GM21528 (cell line): ENCODE data around the gene PRLHR.

Source experiments
- ATAC-seq: cut with Tn5 transposase; IDR thresholded peaks from one replicate; pipeline ENCODE4 v1.9.1; 2021; ENCODE audit warnings: mild to moderate bottlenecking, moderate library complexity; ENCODE audit not compliant: unreplicated experiment, low FRiP score

PRLHR gene

DNA sequence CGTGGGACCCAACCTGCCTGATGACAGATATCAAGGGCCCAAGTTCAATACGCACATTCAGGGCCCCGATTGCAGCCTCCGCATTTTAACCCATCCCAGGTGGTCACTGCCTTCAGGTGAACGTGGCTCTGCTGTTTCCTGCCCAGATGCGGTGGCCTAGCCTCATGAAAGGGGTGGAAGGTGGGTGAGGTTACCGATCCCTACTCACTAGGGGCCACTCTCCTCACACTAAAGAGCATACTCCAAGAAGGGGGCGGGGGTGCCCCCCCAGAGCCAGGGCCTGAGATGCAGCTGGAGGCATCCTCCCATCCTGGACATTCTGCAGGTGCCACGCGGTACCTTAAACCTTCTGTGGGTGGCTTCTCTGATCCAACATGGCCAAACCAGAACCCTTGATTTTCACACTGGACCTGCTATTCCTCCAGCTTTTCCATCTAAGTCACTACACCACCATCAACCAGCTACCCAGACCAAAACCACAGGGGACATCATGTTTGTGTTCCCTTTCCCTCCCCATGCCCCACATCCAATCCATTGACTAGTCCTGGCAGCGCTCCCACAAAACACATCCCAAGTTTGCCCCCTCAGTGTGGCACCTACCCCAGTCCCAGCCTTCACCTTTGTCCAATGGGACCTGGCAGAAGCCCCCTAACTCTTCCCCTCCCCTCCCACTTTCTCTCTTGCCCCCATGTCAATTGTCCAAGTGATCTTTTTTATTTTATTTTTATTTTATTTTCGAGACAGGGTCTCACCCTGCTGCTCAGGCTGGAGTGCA, 30.0 kb downstream of the PRLHR start:
- ATAC-seq, result no peak

DNA sequence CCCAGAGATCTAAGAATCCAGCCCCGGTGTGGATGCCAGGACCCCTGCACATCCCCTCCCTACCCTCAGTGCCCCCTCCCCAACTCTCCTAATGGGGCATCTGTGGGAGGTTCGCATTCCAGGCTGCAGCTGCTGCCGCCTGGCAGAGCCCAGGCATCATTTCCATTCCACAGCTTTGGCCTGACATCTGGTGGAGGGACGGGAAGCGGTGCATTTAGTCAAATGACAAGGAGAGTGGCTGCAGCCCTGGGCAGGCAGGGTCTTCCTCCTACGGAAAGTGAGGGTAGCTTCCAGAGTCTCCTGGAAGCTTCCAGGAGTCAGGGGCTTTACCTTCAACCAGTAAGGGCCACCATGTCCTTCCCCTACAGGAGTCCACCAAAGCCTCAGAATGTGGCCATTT, 30.8 kb downstream of the PRLHR start:
- ATAC-seq, result no peak

GRCh38 chr10:118564114-118564513, 31.3 kb downstream of the PRLHR start:
- no peak for ATAC-seq

- no peak for ATAC-seq
These were observed 32.0 kb downstream of the PRLHR start for GRCh38 chr10:118563373-118563890.

DNA sequence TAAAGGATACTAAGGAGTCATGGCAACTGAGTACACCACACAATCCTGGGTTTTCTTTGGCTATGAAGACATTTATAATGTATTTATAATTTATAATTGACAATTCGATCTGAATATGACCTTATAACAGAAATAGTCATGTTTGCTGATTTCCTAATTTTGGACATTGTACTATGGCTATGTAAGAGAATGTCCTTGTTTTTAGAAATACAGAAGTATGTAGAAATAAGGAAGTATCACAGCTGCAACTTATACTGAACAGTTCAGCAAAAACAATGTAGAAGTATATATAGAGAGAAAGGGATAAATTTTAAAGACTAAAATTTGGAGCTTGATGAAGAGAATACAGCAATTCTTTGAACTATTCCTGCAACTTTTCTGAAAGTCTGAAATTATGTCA, 32.6 kb downstream of the PRLHR start:
- ATAC-seq, result no peak

GRCh38 chr10:118557946-118558345, 37.5 kb downstream of the PRLHR start:
- no peak for ATAC-seq

GRCh38 chr10:118551535-118552100, 43.8 kb downstream of the PRLHR start:
- no peak for ATAC-seq

- ATAC-seq, result no peak
These were observed 48.2 kb downstream of the PRLHR start for GRCh38 chr10:118547282-118547681.

DNA sequence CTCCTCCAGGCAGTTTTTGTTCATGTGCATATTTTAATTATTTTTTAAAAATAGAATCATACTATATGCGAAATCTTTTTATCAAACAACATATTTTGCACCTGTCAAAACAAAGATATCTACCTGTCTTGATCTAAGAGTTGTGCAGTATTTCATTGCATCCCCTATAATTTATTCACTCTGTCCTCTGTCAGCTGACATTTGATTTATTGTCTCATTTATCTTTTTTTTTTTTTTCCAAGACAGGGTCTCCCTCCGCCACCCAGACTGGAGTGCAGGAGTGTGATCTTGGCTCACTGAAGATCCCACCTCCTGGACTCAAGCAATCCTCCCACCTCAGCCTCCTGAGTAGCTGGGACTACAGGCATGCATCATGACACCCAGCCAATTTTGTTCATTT, 49.0 kb downstream of the PRLHR start:
- no peak for ATAC-seq

GRCh38 chr10:118545381-118545780, 50.1 kb downstream of the PRLHR start:
- ATAC-seq, result no peak

DNA sequence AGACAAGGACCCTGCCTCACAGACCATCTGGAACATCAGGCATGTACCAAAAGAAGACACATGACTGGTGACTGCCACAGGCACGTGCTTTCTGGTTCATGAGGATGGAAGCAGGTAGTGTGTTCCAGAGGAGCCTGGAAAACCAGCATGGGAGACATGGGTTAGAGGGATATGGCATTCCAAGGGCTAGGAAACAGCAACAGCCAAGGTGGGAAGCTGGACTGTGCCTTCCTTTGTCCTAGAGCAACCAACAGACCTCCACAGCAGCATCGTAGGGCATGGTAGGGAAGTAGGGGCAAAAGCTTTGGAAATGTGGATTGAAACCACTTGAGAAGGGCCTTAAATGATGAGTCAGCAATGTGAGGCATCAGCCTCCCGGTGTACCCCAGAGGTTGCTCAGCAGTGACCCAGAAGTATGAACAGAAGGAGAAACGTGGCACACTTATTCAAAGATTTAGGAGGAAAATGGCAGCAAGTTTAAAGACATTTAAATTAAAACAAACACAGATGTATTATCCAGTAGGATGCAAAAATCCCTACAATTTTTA, 51.0 kb downstream of the PRLHR start:
- no peak for ATAC-seq

DNA sequence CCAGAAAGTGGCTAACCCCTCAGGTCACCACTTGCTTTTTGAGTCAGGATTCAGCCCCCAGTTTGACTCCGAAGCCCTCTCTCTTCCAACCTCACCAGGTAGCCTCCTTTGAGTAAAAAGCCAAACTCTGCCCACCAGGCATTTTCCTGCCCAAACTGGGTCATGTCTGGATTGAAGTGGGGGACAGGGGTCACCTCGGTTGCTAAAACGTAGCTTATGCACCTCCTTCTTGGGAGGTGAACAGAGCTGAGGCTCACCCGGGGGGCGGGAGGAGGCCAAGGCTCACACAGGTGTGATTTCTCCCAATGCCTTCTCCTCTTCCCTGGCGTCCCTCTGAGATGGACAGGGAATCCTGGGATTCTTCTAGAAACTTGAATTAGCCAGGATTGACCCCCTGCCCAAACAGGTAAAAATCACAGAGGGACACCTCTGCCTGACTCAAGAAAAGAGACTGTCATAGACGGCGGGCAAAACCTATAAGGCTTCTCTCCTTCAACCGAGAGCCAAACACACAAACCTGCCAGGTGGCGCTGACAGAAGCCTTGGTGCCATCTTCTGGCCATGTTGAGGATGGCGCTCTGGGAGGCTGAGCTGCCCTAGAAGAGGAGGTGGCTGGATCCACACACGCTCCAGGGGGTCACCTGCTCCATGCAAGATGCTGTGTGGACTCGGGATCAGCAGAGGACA, 51.6 kb downstream of the PRLHR start:
- ATAC-seq, result no peak

- no peak for ATAC-seq
These were observed 52.7 kb downstream of the PRLHR start for GRCh38 chr10:118542745-118543144.

DNA sequence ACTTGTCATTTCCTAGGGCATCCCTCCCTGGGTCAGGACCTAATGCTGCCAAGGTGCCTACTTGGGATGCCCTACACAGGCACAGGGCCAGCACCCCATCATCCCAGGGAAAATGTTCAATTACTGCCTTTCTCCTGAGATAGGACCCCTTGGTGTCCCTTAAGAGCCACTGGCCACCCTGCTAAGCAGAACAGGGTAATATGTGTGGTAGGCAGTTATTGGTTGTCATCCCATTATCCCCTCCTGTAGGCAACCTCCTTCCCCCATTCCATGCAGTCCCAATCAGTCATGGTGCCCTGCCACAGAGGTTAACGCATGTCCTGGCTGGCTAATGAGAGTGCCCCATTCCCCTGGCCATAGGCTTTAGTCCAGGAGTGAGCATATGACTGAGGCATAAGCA, 53.2 kb downstream of the PRLHR start:
- no peak for ATAC-seq

DNA sequence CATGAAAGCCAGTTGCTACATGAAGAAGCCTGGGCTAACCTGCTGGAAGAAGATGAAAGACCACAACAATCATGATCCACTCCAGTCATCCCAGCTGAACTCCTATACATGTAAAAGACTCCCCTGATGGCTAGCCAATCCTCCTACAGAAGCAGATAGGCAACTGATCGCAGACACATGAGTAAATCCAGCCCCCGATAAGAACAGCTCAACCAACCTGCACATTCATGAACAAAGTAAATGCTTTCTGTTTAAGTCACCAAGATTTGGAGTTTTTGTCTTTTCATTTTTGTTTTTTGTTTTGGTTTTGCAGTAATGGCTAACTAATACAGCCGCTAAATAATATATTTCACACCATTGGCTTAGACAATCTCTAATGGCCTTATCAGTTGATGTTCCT, 53.7 kb downstream of the PRLHR start:
- ATAC-seq, result no peak
